Measurements from ENCODE around the gene CXCL10. TPM values are rescaled to one million over a fixed set of nuclear protein-coding genes. Genes with fewer than 3 reads are reported as not detected.

Gene CXCL10
- total RNA-seq (1 to 10 TPM; 1.8 to 2.6 TPM), polyA plus RNA-seq (1 to 10 TPM in 1 of 2 donors, not detected in 1; 7.8 TPM)
- long read RNA-seq, donor 1, partial matches to known transcripts: 0 of 1 reads
- long read RNA-seq, donor 1, other reads (novel, unspliced or antisense): 0 of 1 reads
- long read RNA-seq, donor 2: 0 reads

DNA sequence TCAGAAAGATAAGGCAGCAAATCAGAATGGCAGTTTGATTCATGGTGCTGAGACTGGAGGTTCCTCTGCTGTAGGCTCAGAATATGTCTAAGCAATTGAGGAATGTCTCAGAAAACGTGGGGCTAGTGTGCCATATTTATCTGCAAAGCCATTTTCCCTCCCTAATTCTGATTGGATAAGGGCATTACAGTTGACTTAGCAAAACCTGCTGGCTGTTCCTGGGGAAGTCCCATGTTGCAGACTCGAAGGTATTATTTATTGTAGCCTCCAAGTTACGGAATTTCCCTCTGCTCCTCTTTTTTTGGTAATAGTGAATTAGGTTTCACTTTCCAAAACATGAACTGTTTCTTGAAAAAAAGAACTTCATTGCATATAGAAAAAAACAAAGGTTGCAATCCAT, at the start of gene CXCL10:
Gene CXCL10, minus strand, starts transcription at position 109 of the 400 bp plus-strand sequence. Its CDS starts 66 bp downstream, at position 43.
- ATAC-seq (ENCODE audit: low FRiP score): no peak
- H3K4me1 ChIP-seq (ENCODE audit: control insufficient read depth in 1 of 2, insufficient read depth in 2 of 2, low read length in 2 of 2): no peaks in the 10 kb centered on the region
- no peaks in the 10 kb centered on the region for H3K9me3 ChIP-seq (ENCODE audit: control insufficient read depth, low read length)
- no peak within 1 kb of the TSS for H3K4me3 ChIP-seq (ENCODE audit: low read length in 2 of 2)
- H3K36me3 ChIP-seq (ENCODE audit: control insufficient read depth in 1 of 2, insufficient read depth in 2 of 2, low read length in 1 of 2): no peaks in the 10 kb centered on the region
- no peak for DNase-seq
- no peak within 1 kb of the TSS for H3K27ac ChIP-seq (ENCODE audit: low read depth in 1 of 2, low read length in 2 of 2)
- H3K27me3 ChIP-seq (ENCODE audit: control insufficient read depth in 1 of 2, insufficient read depth in 2 of 2, low read length in 1 of 2): no peaks in the 10 kb centered on the region
- WGBS, 2 donors: 7 to 15% methylated on average over 3 of the region's 3 CpGs
- intact Hi-C loops (cut with DNase I): no loop called here

DNA sequence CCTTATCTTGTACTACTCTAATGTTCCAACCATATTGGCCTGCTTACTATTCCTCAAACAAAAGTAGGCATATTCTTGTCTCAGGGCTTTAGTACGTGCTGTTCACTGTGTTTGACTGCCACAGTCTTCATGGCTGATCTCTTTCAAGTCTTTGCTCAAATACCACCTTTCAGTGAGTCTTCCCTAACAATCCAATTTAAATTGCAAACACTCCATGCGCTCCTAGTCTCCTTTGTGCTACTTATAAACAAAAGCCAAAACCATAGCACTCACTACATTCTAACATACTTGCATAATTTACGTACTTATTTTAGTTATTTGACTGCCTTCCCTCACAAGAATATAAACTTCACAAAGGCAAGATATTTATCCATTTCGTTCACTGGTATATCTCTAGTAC, 49.5 kb upstream of the CXCL10 start:
- Histone ChIP-seq H3K4me1 (ENCODE audit: control insufficient read depth in 1 of 2, insufficient read depth in 2 of 2, low read length in 2 of 2) (no peaks in the 10 kb centered on the region), H3K27ac (ENCODE audit: low read depth in 1 of 2, low read length in 2 of 2) (no peak overlapping the region), H3K36me3 (ENCODE audit: control insufficient read depth in 1 of 2, insufficient read depth in 2 of 2, low read length in 1 of 2) (no peaks in the 10 kb centered on the region), H3K27me3 (ENCODE audit: control insufficient read depth in 1 of 2, insufficient read depth in 2 of 2, low read length in 1 of 2) (no peaks in the 10 kb centered on the region), H3K4me3 (ENCODE audit: low read length in 2 of 2) (no peak overlapping the region), H3K9me3 (ENCODE audit: control insufficient read depth, low read length) (no peaks in the 10 kb centered on the region)
- DNase-seq: no peak
- WGBS, 2 donors: 80 to 85% methylated on average over 4 of the region's 4 CpGs
- intact Hi-C loops (cut with DNase I): no loop called here
- no peak for ATAC-seq (ENCODE audit: low FRiP score)

DNA sequence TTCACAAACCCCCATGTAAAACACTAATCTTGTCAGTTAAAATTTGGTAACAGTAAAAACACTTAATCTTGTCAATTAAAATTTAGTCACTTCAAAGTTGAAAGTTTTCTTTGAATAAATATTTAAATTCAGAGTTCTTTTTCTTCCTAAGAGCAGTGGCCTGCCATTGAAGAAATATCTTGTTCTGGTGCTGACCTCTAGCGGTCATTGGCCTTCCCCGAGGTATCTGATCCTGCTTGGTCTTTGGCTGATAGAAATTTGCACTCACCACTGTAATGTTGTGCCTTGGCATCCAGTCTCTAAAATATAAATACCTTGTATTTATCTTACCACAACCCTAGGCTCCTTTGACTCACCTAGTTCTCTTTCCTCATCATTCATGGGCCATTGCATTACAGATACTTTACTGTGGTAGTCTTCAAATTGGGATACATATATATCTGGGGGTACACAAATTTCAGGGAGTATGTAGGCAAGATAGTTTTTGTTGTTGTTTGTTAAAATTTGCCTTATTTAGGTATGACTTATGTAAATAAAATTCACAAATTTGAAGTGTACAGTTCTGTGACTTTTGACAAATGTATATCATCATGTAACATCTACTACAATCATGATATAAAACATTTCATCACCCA, 44.5 kb upstream of the CXCL10 start:
- intact Hi-C loops (cut with DNase I): loop anchor here (1.0 to 2.0 kb wide), 2 partner anchors 71 kb away; no protein-coding TSS in a partner anchor
- Histone ChIP-seq H3K4me1 (ENCODE audit: control insufficient read depth in 1 of 2, insufficient read depth in 2 of 2, low read length in 2 of 2) (no peaks in the 10 kb centered on the region), H3K27ac (ENCODE audit: low read depth in 1 of 2, low read length in 2 of 2) (no peak overlapping the region), H3K4me3 (ENCODE audit: low read length in 2 of 2) (no peak overlapping the region), H3K36me3 (ENCODE audit: control insufficient read depth in 1 of 2, insufficient read depth in 2 of 2, low read length in 1 of 2) (no peaks in the 10 kb centered on the region), H3K9me3 (ENCODE audit: control insufficient read depth, low read length) (no peaks in the 10 kb centered on the region), H3K27me3 (ENCODE audit: control insufficient read depth in 1 of 2, insufficient read depth in 2 of 2, low read length in 1 of 2) (no peaks in the 10 kb centered on the region)
- peak in 1 of 2 donors; percentile 78 for DNase-seq
- ATAC-seq (ENCODE audit: low FRiP score): no peak
- WGBS, 2 donors: 0% methylated on average over 2 of the region's 2 CpGs

DNA sequence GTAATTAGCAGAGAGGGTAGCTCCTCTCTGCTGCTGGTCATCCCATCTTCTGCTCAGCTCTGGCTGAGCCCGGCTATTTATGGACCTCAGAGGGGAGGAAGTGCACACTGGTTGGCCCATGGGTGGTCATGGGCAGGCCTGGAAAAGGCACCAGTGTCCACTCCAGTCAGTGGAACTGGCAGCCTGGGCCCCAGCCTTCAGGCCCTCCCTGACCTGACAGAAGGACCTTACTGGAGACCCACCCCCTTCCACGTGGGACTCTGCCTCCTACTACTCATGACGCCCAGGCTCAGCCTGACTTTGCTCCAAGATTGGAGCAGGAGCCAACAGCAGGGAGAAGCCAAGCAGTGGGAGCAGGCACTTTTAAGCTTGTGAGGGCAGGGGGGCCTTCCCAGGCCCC, 43.2 kb upstream of the CXCL10 start:
- no peak overlapping the region for H3K4me3 ChIP-seq (ENCODE audit: low read length in 2 of 2)
- ATAC-seq (ENCODE audit: low FRiP score): no peak
- H3K27ac ChIP-seq (ENCODE audit: low read depth in 1 of 2, low read length in 2 of 2): no peak overlapping the region
- H3K27me3 ChIP-seq (ENCODE audit: control insufficient read depth in 1 of 2, insufficient read depth in 2 of 2, low read length in 1 of 2): no peaks in the 10 kb centered on the region
- intact Hi-C loops (cut with DNase I): loop anchor here in 1 of 2 donors (2.0 kb wide), 1 partner anchor 70 kb away; no protein-coding TSS in a partner anchor
- no peaks in the 10 kb centered on the region for H3K36me3 ChIP-seq (ENCODE audit: control insufficient read depth in 1 of 2, insufficient read depth in 2 of 2, low read length in 1 of 2)
- 41 to 56% methylated on average over 3 of the region's 3 CpGs for WGBS, 2 donors
- H3K9me3 ChIP-seq (ENCODE audit: control insufficient read depth, low read length): no peaks in the 10 kb centered on the region
- H3K4me1 ChIP-seq (ENCODE audit: control insufficient read depth in 1 of 2, insufficient read depth in 2 of 2, low read length in 2 of 2): no peaks in the 10 kb centered on the region
- no peak for DNase-seq

DNA sequence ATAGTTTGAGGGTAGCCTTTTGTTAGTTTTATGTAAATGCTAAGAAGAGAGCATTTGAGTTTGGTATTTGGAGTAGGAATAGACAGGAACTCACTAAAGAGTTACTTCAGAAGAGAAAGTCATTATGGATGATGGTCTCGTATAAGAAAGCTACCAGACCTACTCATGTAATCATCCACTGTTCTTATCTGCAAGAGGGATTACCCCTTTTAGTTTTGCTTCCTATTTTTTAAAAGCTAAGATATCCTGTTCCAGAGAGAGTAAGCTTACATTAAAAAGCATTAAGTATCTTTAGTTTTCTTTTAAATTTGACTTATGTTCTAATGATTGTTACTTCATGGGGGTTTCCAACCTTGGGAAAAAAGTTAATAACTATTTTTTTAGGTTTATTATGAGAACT, 38.7 kb upstream of the CXCL10 start:
- no peak overlapping the region for H3K27ac ChIP-seq (ENCODE audit: low read depth in 1 of 2, low read length in 2 of 2)
- no peaks in the 10 kb centered on the region for H3K4me1 ChIP-seq (ENCODE audit: control insufficient read depth in 1 of 2, insufficient read depth in 2 of 2, low read length in 2 of 2)
- no peaks in the 10 kb centered on the region for H3K36me3 ChIP-seq (ENCODE audit: control insufficient read depth in 1 of 2, insufficient read depth in 2 of 2, low read length in 1 of 2)
- intact Hi-C loops (cut with DNase I): no loop called here
- ATAC-seq (ENCODE audit: low FRiP score) (no peak), DNase-seq (no peak)
- H3K4me3 ChIP-seq (ENCODE audit: low read length in 2 of 2): no peak overlapping the region
- WGBS, 2 donors: 42 to 50% methylated on average over 1 of the region's 1 CpG
- H3K27me3 ChIP-seq (ENCODE audit: control insufficient read depth in 1 of 2, insufficient read depth in 2 of 2, low read length in 1 of 2): no peaks in the 10 kb centered on the region
- no peaks in the 10 kb centered on the region for H3K9me3 ChIP-seq (ENCODE audit: control insufficient read depth, low read length)

DNA sequence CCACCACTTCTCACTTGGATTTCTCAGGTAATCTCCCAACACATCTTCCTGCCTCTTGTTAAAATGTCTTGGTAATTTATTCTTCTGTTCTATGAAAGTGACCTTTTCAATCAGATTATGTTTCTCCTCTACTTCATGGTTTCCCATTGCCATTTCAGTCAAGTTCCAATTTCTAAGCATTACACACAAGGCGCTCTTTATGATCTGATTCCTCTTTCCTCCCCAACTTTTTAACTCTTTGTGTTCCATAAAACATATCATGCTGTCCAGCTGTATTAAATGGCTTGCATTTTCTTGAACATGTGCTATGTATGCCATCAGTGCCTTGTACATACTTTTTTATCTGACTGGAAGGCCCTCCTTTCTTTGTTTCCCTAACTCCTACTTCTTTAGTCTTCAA, 38.1 kb upstream of the CXCL10 start:
- intact Hi-C loops (cut with DNase I): no loop called here

DNA sequence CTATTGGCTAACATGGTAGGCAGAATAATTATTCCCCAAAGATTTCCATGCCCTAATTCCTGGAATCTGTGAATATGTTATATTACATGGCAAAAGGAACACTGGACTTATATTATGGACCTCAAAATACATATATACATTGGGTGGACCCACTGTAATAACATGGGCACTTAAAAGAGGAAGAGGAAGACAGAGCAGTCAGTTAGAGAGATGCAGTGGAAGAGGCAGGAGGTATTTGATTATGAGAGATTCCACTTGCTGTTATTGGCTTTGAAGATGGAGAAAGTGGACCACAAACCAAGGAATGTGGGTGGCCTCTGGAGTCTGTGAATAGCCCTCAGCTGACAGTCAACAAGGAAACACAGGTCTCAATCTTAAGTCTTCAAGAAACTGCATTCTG, 37.2 kb upstream of the CXCL10 start:
- DNase-seq: no peak
- intact Hi-C loops (cut with DNase I): no loop called here
- no peaks in the 10 kb centered on the region for H3K4me1 ChIP-seq (ENCODE audit: control insufficient read depth in 1 of 2, insufficient read depth in 2 of 2, low read length in 2 of 2)
- no peaks in the 10 kb centered on the region for H3K36me3 ChIP-seq (ENCODE audit: control insufficient read depth in 1 of 2, insufficient read depth in 2 of 2, low read length in 1 of 2)
- no peaks in the 10 kb centered on the region for H3K27me3 ChIP-seq (ENCODE audit: control insufficient read depth in 1 of 2, insufficient read depth in 2 of 2, low read length in 1 of 2)
- no peak for ATAC-seq (ENCODE audit: low FRiP score)
- H3K27ac ChIP-seq (ENCODE audit: low read depth in 1 of 2, low read length in 2 of 2): no peak overlapping the region
- H3K9me3 ChIP-seq (ENCODE audit: control insufficient read depth, low read length): no peaks in the 10 kb centered on the region
- no peak overlapping the region for H3K4me3 ChIP-seq (ENCODE audit: low read length in 2 of 2)

More for the DNA sequence above, 38.1 kb upstream of the CXCL10 start:
- WGBS, 2 donors: 44 to 60% methylated on average over 1 of the region's 1 CpG
- ATAC-seq (ENCODE audit: low FRiP score) (no peak), DNase-seq (no peak)
- Histone ChIP-seq H3K36me3 (ENCODE audit: control insufficient read depth in 1 of 2, insufficient read depth in 2 of 2, low read length in 1 of 2) (no peaks in the 10 kb centered on the region), H3K9me3 (ENCODE audit: control insufficient read depth, low read length) (no peaks in the 10 kb centered on the region), H3K27ac (ENCODE audit: low read depth in 1 of 2, low read length in 2 of 2) (no peak overlapping the region), H3K4me1 (ENCODE audit: control insufficient read depth in 1 of 2, insufficient read depth in 2 of 2, low read length in 2 of 2) (no peaks in the 10 kb centered on the region), H3K27me3 (ENCODE audit: control insufficient read depth in 1 of 2, insufficient read depth in 2 of 2, low read length in 1 of 2) (no peaks in the 10 kb centered on the region), H3K4me3 (ENCODE audit: low read length in 2 of 2) (no peak overlapping the region)

DNA sequence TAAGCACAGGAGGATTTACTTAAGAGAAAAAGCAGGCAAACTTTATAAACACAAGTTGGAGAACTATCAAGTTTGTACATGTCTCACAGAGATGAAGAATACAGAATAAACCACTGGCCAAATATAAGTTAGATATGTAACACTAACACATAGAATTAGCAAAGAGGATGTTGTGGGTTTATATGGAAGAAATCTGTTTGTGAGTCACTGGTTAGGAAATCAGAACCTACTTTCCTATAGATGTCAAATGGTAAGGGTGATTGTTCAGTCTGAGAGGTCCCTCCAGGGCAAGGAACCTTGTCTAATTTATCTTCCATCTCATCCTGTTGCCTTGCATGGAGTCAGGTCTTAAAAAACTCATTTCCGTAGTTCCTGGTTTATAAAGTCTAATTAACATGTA, 36.5 kb upstream of the CXCL10 start:
- DNase-seq (no peak), ATAC-seq (ENCODE audit: low FRiP score) (no peak)
- Histone ChIP-seq H3K9me3 (ENCODE audit: control insufficient read depth, low read length) (no peaks in the 10 kb centered on the region), H3K4me3 (ENCODE audit: low read length in 2 of 2) (no peak overlapping the region), H3K36me3 (ENCODE audit: control insufficient read depth in 1 of 2, insufficient read depth in 2 of 2, low read length in 1 of 2) (no peaks in the 10 kb centered on the region), H3K27me3 (ENCODE audit: control insufficient read depth in 1 of 2, insufficient read depth in 2 of 2, low read length in 1 of 2) (no peaks in the 10 kb centered on the region), H3K27ac (ENCODE audit: low read depth in 1 of 2, low read length in 2 of 2) (no peak overlapping the region), H3K4me1 (ENCODE audit: control insufficient read depth in 1 of 2, insufficient read depth in 2 of 2, low read length in 2 of 2) (no peaks in the 10 kb centered on the region)
- intact Hi-C loops (cut with DNase I): no loop called here
- 73 to 88% methylated on average over 1 of the region's 1 CpG for WGBS, 2 donors

DNA sequence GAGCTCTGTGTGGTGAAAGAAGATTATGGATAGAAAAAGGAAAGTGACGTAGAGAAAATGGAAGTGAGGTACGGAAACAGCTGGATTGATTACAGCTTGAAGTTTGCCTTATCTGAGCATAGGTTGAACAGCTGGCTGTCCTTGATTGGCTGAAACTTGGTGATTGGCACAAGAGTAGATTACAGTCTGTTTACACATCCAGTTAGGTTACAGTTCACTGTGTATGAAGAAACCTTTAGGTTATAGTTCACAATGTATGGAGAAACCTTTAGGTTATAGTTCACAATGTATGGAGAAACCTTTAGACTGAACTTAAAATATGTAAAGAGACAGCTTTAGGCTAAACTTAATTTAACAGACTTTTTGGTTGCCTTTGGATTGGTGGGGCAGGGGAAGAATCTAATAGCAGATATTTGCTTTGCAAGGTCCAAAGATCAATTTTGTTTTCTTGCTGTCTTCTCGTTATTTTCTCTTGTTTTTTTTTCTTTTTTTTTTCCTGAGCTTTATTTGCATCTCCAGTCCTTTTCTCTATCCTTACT, 35.7 kb upstream of the CXCL10 start:
- intact Hi-C loops (cut with DNase I): no loop called here
- H3K4me1 ChIP-seq (ENCODE audit: control insufficient read depth in 1 of 2, insufficient read depth in 2 of 2, low read length in 2 of 2): no peaks in the 10 kb centered on the region
- DNase-seq (no peak), ATAC-seq (ENCODE audit: low FRiP score) (no peak)
- no peaks in the 10 kb centered on the region for H3K36me3 ChIP-seq (ENCODE audit: control insufficient read depth in 1 of 2, insufficient read depth in 2 of 2, low read length in 1 of 2)
- 41 to 47% methylated on average over 3 of the region's 3 CpGs for WGBS, 2 donors
- H3K4me3 ChIP-seq (ENCODE audit: low read length in 2 of 2): no peak overlapping the region
- no peak overlapping the region for H3K27ac ChIP-seq (ENCODE audit: low read depth in 1 of 2, low read length in 2 of 2)
- H3K27me3 ChIP-seq (ENCODE audit: control insufficient read depth in 1 of 2, insufficient read depth in 2 of 2, low read length in 1 of 2): no peaks in the 10 kb centered on the region
- H3K9me3 ChIP-seq (ENCODE audit: control insufficient read depth, low read length): no peaks in the 10 kb centered on the region
